Measurements from ENCODE around the gene PEX5L.

DNA sequence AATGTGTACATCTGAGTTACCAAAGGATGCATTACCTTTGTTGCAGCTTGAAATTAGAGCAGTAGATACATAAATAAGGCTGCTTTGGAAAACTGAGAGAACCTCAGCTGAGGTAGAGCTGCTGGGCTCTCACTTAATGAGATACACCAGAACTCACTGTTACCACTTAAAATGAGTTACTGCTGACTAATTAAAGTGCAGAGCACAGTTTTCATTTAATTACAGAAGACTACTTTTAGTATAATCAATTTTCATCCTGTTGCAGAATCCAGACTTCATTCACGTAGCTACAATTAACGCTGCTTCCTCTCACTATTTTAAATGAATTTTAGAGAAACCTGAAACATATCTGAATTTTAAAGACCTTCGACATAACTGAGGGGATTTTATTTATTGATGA, 214.4 kb downstream of the PEX5L start:
- TF ChIP-seq CTCF (IDR thresholded peaks at IDR 0.05; ENCODE audit: low read depth, low read length) (no peak), EZH2phosphoT487 (IDR thresholded peaks at IDR 0.05; ENCODE audit: low read depth) (no peak)

Data from OCI-LY3 (cell line).